Stimulated activated CD8-positive, alpha-beta memory T cell treated with anti-CD3 and anti-CD28 coated beads, Interleukin-2, amount 100 ng/mL, for 1 hour (primary cell): ENCODE measurements around the gene KRTAP9-1.
"Not testable (repeated sequence)": the region's sequence is repeated elsewhere in the genome, so short reads cannot be mapped to it uniquely, and the experiment has no call there.

ENCODE experiments used
- DNase-seq, 2 donors: peaks; one replicate each; pipeline ENCODE4 v3.0.0-alpha.2; 2020; ENCODE audit warnings: low read depth in 2 of 2

The KRTAP9-1 gene

GRCh38 chr17:41189837-41190318 lies at the start of gene KRTAP9-1:
TSS of gene KRTAP9-1 (plus strand) at chr17:41189887. CDS start at chr17:41189887, 0 bp downstream.
- not testable (repeated sequence) for DNase-seq

- no peak for DNase-seq
Measured at GRCh38 chr17:41140360-41141131, 49.1 kb upstream of the KRTAP9-1 start, which contains the start of gene KRTAP4-6. TSS of gene KRTAP4-6 (minus strand) at chr17:41140544. CDS start at chr17:41140487, 57 bp downstream.

GRCh38 chr17:41141361-41141760 lies 48.3 kb upstream of the KRTAP9-1 start:
- no peak for DNase-seq

GRCh38 chr17:41144846-41145245 lies 44.8 kb upstream of the KRTAP9-1 start:
- no peak for DNase-seq

- DNase-seq: no peak
Measured at GRCh38 chr17:41145261-41145660, 44.4 kb upstream of the KRTAP9-1 start.

- DNase-seq: no peak
Measured at GRCh38 chr17:41147531-41148204, 42.0 kb upstream of the KRTAP9-1 start.

- not testable (repeated sequence) for DNase-seq
Measured at GRCh38 chr17:41148971-41149651, 40.6 kb upstream of the KRTAP9-1 start.

GRCh38 chr17:41149652-41149985 lies 40.1 kb upstream of the KRTAP9-1 start, which contains the start of gene KRTAP4-5:
TSS of gene KRTAP4-5 (minus strand) at chr17:41149825. CDS start at chr17:41149767, 58 bp downstream.
- DNase-seq: no peak

- DNase-seq: no peak
Measured at GRCh38 chr17:41150026-41150425, 39.7 kb upstream of the KRTAP9-1 start.

- no peak for DNase-seq
Measured at GRCh38 chr17:41151525-41151924, 38.2 kb upstream of the KRTAP9-1 start.

- DNase-seq: no peak
Measured at GRCh38 chr17:41153856-41154255, 35.8 kb upstream of the KRTAP9-1 start.

GRCh38 chr17:41160190-41160589 lies 29.5 kb upstream of the KRTAP9-1 start:
- DNase-seq: not testable (repeated sequence)

GRCh38 chr17:41160648-41161047 lies 29.0 kb upstream of the KRTAP9-1 start, which contains the start of gene KRTAP4-4:
TSS of gene KRTAP4-4 (minus strand) at chr17:41160748. CDS start at chr17:41160691, 57 bp downstream.
- DNase-seq: no peak

- DNase-seq: no peak
Measured at GRCh38 chr17:41163828-41164227, 25.9 kb upstream of the KRTAP9-1 start.

- no peak for DNase-seq
Measured at GRCh38 chr17:41167561-41167960, 22.1 kb upstream of the KRTAP9-1 start.

- DNase-seq: no peak
Measured at GRCh38 chr17:41168121-41168520, 21.6 kb upstream of the KRTAP9-1 start, which contains the start of gene KRTAP4-3. TSS of gene KRTAP4-3 (minus strand) at chr17:41168221. CDS start at chr17:41168172, 49 bp downstream.

- DNase-seq: no peak
Measured at GRCh38 chr17:41171886-41172285, 17.8 kb upstream of the KRTAP9-1 start.

- DNase-seq: no peak
Measured at GRCh38 chr17:41176744-41177387, 12.8 kb upstream of the KRTAP9-1 start.

- no peak for DNase-seq
Measured at GRCh38 chr17:41177727-41178271, 11.9 kb upstream of the KRTAP9-1 start, which contains the start of gene KRTAP4-2. TSS of gene KRTAP4-2 (minus strand) at chr17:41178221. CDS start at chr17:41178164, 57 bp downstream.

GRCh38 chr17:41178341-41178740 lies 11.3 kb upstream of the KRTAP9-1 start:
- no peak for DNase-seq
